Astrocyte (in vitro differentiated cells and primary cell): Measurements from ENCODE around the gene ZNF565. TPM values are rescaled to one million over a fixed set of nuclear protein-coding genes. Genes with fewer than 3 reads are reported as not detected.

ENCODE experiments used
- DNase-seq: peaks from one replicate; pipeline ENCODE4 v3.0.0-alpha.2; 2010; ENCODE audit warnings: low read depth
- FAIRE-seq: peaks from 2 replicates; lab custom pipeline; 2011; peaks lifted over from hg19 to GRCh38; lab: Jason Lieb, UNC
- H2AFZ ChIP-seq: 2 replicates; pipeline ENCODE4 v1.6.0; 2012; ENCODE audit warnings: low read depth, low read length, inconsistent platforms
- H3K27ac ChIP-seq: 2 replicates; pipeline ENCODE4 v1.5.1; 2011; ENCODE audit warnings: low read depth, low read length, inconsistent platforms
- H3K27me3 ChIP-seq: 2 replicates; pipeline ENCODE4 v1.6.0; 2011; ENCODE audit warnings: low read length, inconsistent platforms; ENCODE audit not compliant: insufficient read depth
- H3K36me3 ChIP-seq: 2 replicates; pipeline ENCODE4 v1.5.1; 2011; ENCODE audit warnings: low read length, inconsistent platforms; ENCODE audit not compliant: insufficient read depth
- H3K4me1 ChIP-seq: 2 replicates; pipeline ENCODE4 v1.5.1; 2011; ENCODE audit warnings: low read length, inconsistent platforms; ENCODE audit not compliant: insufficient read depth
- H3K4me2 ChIP-seq: 2 replicates; pipeline ENCODE4 v1.6.0; 2012; ENCODE audit warnings: low read length, inconsistent platforms
- H3K4me3 ChIP-seq: 2 replicates; pipeline ENCODE4 v1.5.1; 2011; ENCODE audit warnings: low read depth, mild to moderate bottlenecking, low read length, inconsistent platforms; ENCODE audit not compliant: insufficient read depth
- H3K79me2 ChIP-seq: 2 replicates; pipeline ENCODE4 v1.6.0; 2012; ENCODE audit warnings: mild to moderate bottlenecking, low read length, inconsistent platforms; ENCODE audit not compliant: insufficient read depth
- H3K9ac ChIP-seq: 2 replicates; pipeline ENCODE4 v1.6.0; 2012; ENCODE audit warnings: mild to moderate bottlenecking, low read length, inconsistent platforms
- H3K9me3 ChIP-seq: 2 replicates; pipeline ENCODE4 v1.5.1; 2012; ENCODE audit warnings: low read depth, mild to moderate bottlenecking, low read length, inconsistent platforms; ENCODE audit not compliant: insufficient read depth
- H4K20me1 ChIP-seq: 2 replicates; pipeline ENCODE4 v1.6.0; 2012; ENCODE audit warnings: low read length, inconsistent platforms; ENCODE audit not compliant: insufficient read depth
- H3K27ac Mint-ChIP-seq: one replicate; pipeline ENCODE4 v1.8.0; 2021; ENCODE audit warnings: mild to moderate bottlenecking, mixed read lengths; ENCODE audit not compliant: unreplicated experiment
- H3K27me3 Mint-ChIP-seq: one replicate; pipeline ENCODE4 v1.8.0; 2021; ENCODE audit warnings: low read depth, mixed read lengths; ENCODE audit not compliant: unreplicated experiment
- H3K36me3 Mint-ChIP-seq: one replicate; pipeline ENCODE4 v1.8.0; 2021; ENCODE audit warnings: low read depth, mixed read lengths; ENCODE audit not compliant: unreplicated experiment
- H3K4me1 Mint-ChIP-seq: one replicate; pipeline ENCODE4 v1.8.0; 2021; ENCODE audit warnings: low read depth, mixed read lengths; ENCODE audit not compliant: unreplicated experiment
- H3K4me3 Mint-ChIP-seq: one replicate; pipeline ENCODE4 v1.8.0; 2021; ENCODE audit warnings: mild to moderate bottlenecking, moderate library complexity, mixed read lengths; ENCODE audit not compliant: unreplicated experiment
- H3K9me3 Mint-ChIP-seq: one replicate; pipeline ENCODE4 v1.8.0; 2021; ENCODE audit warnings: mild to moderate bottlenecking, mixed read lengths; ENCODE audit not compliant: unreplicated experiment
- EZH2 ChIP-seq: IDR thresholded peaks from 2 replicates; pipeline ENCODE4 v1.6.1; 2012; ENCODE audit warnings: mild to moderate bottlenecking, low read length, inconsistent platforms; ENCODE audit not compliant: insufficient read depth
- total RNA-seq: library from RNA; stranded (reverse); gene quantifications from 2 replicates; pipeline ENCODE4 v1.2.1, GENCODE V29; 2021
- TF ChIP-seq, protein P1 (sequence below): IDR thresholded peaks from 2 replicates; pipeline ENCODE4 v1.5.1; 2011; ENCODE audit warnings: low read depth, mild to moderate bottlenecking, inconsistent platforms, low read length, moderate library complexity; ENCODE audit not compliant: insufficient read depth

ZNF565 gene
- total RNA-seq, 1 donor from 2014 or later: 6.5 TPM

DNA sequence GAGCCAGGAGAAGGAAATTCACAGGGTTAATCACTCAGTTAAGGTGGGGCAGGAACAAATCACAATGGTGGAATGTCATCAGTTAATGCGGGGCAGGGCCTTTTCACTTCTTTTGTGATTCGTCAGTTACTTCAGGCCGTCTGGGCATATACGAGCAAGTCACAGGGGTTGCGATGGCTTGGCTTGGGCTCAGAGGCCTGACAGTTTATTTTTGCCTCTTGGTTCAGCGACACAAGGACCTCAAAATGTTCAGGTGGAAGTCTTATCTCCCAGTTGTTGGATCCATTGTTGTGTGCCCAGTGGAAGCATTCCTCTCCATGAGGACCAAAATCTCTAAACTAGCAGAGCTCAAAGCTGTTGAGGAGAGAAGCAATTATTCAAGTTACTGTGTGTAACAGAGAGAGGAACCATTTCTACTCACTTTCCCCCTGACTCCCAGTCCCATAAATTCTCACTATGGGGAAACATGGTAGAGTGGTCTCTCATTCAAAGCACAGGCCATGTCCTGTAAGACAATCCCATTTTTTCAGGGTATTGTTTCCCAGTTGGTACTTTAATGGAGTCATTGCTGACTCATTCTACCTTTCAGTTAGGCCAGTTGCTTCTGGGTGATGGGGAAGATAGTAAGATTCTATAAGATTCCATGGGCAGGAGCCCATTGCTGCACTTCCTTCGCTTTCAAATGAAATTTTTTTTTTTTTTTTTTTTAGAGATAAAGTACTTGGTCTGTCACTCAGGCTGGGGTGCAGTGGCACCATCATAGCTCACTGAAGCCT lies 53.5 kb downstream of the ZNF565 start:
- H2AFZ ChIP-seq: no peak overlapping the region
- H3K9ac ChIP-seq: no peak overlapping the region
- no peaks in the 10 kb centered on the region for H3K79me2 ChIP-seq
- H3K4me2 ChIP-seq: no peak overlapping the region
- FAIRE-seq: no peak
- Mint-ChIP-seq H3K36me3 (peaks cover 15% of the 10 kb centered on the region), H3K27ac (peak overlapping the region; percentile 77), H3K27me3 (no peaks in the 10 kb centered on the region), H3K4me1 (peaks cover 11% of the 10 kb centered on the region), H3K9me3 (no peaks in the 10 kb centered on the region), H3K4me3 (no peak overlapping the region)
- H4K20me1 ChIP-seq: no peaks in the 10 kb centered on the region
- H3K4me3 ChIP-seq: no peak overlapping the region
- no peaks in the 10 kb centered on the region for H3K4me1 ChIP-seq
- H3K27ac ChIP-seq: no peak overlapping the region
- no peaks in the 10 kb centered on the region for H3K36me3 ChIP-seq
- TF ChIP-seq EZH2: no peak
- TF ChIP-seq, protein P1, sequence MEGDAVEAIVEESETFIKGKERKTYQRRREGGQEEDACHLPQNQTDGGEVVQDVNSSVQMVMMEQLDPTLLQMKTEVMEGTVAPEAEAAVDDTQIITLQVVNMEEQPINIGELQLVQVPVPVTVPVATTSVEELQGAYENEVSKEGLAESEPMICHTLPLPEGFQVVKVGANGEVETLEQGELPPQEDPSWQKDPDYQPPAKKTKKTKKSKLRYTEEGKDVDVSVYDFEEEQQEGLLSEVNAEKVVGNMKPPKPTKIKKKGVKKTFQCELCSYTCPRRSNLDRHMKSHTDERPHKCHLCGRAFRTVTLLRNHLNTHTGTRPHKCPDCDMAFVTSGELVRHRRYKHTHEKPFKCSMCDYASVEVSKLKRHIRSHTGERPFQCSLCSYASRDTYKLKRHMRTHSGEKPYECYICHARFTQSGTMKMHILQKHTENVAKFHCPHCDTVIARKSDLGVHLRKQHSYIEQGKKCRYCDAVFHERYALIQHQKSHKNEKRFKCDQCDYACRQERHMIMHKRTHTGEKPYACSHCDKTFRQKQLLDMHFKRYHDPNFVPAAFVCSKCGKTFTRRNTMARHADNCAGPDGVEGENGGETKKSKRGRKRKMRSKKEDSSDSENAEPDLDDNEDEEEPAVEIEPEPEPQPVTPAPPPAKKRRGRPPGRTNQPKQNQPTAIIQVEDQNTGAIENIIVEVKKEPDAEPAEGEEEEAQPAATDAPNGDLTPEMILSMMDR: no peak
- no peaks in the 10 kb centered on the region for H3K9me3 ChIP-seq
- no peak for DNase-seq
- H3K27me3 ChIP-seq: no peaks in the 10 kb centered on the region

DNA sequence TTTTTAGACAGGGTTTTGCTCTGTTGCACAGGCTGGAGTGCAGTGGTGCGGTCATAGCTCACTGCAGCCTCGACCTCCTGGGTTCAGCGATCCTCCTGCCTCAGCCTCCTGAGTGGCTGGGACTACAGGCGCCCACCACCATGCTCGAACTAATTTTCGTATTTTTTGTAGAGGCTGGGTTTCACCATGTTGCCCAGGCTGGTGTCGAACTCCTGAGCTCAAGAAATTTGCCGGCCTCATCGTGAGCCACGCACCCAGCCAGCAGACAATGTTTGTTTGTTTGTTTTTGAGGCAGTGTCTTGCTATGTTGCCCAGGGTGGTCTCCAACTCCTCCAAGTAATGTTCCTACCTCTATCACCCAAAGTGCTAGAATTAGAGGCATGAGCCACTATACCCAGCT lies 61.3 kb downstream of the ZNF565 start:
- peaks cover 20% of the 10 kb centered on the region for H3K36me3 Mint-ChIP-seq
- Histone ChIP-seq H3K27me3 (no peaks in the 10 kb centered on the region), H3K4me3 (no peak overlapping the region), H4K20me1 (peaks cover 32% of the 10 kb centered on the region), H3K36me3 (peaks cover 10% of the 10 kb centered on the region), H3K9me3 (no peaks in the 10 kb centered on the region), H3K27ac (no peak overlapping the region), H2AFZ (no peak overlapping the region), H3K4me1 (no peaks in the 10 kb centered on the region), H3K9ac (no peak overlapping the region), H3K79me2 (peaks cover 3% of the 10 kb centered on the region), H3K4me2 (peak overlapping the region; percentile 52)
- no peaks in the 10 kb centered on the region for H3K9me3 Mint-ChIP-seq
- no peaks in the 10 kb centered on the region for H3K27me3 Mint-ChIP-seq
- FAIRE-seq (no peak), DNase-seq (no peak)
- no peak overlapping the region for H3K4me3 Mint-ChIP-seq
- H3K4me1 Mint-ChIP-seq: peaks cover 14% of the 10 kb centered on the region
- no peak for TF ChIP-seq EZH2
- TF ChIP-seq, protein P1: no peak
- H3K27ac Mint-ChIP-seq: no peak overlapping the region
